Pancreas (tissue), 10 donors: ENCODE data around the gene CUX1. TPM values are rescaled to one million over a fixed set of nuclear protein-coding genes. Genes with fewer than 3 reads are reported as not detected.

Source experiments
- ATAC-seq, 4 donors: fragments of 200-7000 bp; cut with Tn5 transposase; one replicate each; pipeline versions ENCODE4 v1.8.0 to v1.9.1; 2020; ENCODE audit warnings: mild to moderate bottlenecking in 4 of 4, moderate library complexity in 4 of 4
- DNase-seq, 6 donors: peaks; one replicate each; pipeline ENCODE4 v3.0.0-alpha.2; 2020
- FAIRE-seq: peaks from 2 replicates; lab custom pipeline; 2012; peaks lifted over from hg19 to GRCh38; lab: Jason Lieb, UNC
- H3K27ac ChIP-seq, 4 donors: fragments of 200-600 bp; sonication (generic); 1 replicate in 3 of 4; 2 replicates in 1 of 4; pipeline versions ENCODE4 v1.5.0 to v1.8.0; 2020
- H3K27me3 ChIP-seq, 4 donors: fragments of 200-600 bp; one replicate each; pipeline ENCODE4 v1.8.0; 2021
- H3K36me3 ChIP-seq, 3 donors: fragments of 200-600 bp; sonication (generic) in 1 of 3; one replicate each; pipeline versions ENCODE4 v1.5.0 to v1.8.0; 2020 to 2021
- H3K4me1 ChIP-seq, 3 donors: fragments of 200-600 bp; one replicate each; pipeline ENCODE4 v1.8.0; 2021
- H3K4me3 ChIP-seq, 4 donors: fragments of 200-600 bp; sonication (generic) in 2 of 4; one replicate each; pipeline versions ENCODE4 v1.5.0 to v1.8.0; 2020 to 2021
- H3K9me3 ChIP-seq, 4 donors: fragments of 200-600 bp; one replicate each; pipeline ENCODE4 v1.8.0; 2021
- CTCF ChIP-seq, 4 donors: fragments of 200-600 bp; sonication (generic) in 3 of 4; IDR thresholded peaks; one replicate each; pipeline versions ENCODE4 v1.5.0 to v1.8.0; 2021; ENCODE audit warnings: antibody characterized with exemption in 4 of 4
- WGBS, 2 donors: extraction: QIAGEN DNeasy Blood & Tissue Kit; methylation state at CpG; one replicate each; pipeline ENCODE4 v1.1.7; 2013; 5-methylcytosine and 5-hydroxymethylcytosine counted together
- intact Hi-C, 3 donors: fragments of 100-400 bp; cut with DNase I; formaldehyde crosslinking; loops; one replicate each; pipeline versions ENCODE4 v1.11.1 to v1.14.2; 2022
- polyA plus RNA-seq, 2 donors: library from polyadenylated mRNA; stranded (reverse); fragments of 200-250 nt; gene quantifications; one replicate each; pipeline ENCODE4 v1.2.3, GENCODE V29; 2013
- total RNA-seq, 6 donors: library from RNA; stranded (reverse); fragmentation: NEBNext Ultra II Directional in 4 of 6; extraction: Animal tissue kit (Norgen Biotek cat#: 25700) in 4 of 6; gene quantifications; one replicate each; pipeline versions ENCODE4 v1.2.1 to v1.2.4, GENCODE V29; 2021 to 2023
- donor health status: healthy with polysubstance abuse.
- donor health status: DM: no; HTN: no; CAD: no; lungs with moderate emphysema.
- donor health status: DM: no; HTN: no; CAD: no.
- donor health status: control.
- donor health status: control.
- donor health status: Bipolar disorder and iron deficiency.
- donor health status: DM: yes; HTN: yes; CAD: no.
- donor health status: DM: no; HTN: no; CAD: no.
- donor health status: DM: no; HTN: no; CAD: no.
- donor health status: DM: yes; HTN: yes; CAD: no.

Gene CUX1
- total and polyA plus RNA-seq, 8 donors: 18.9 to 61.2 (median 45.1) TPM

- ATAC-seq (peak in 2 of 4 donors; percentile 1 to 4), DNase-seq (peak in 2 of 6 donors; percentile 30 to 61), FAIRE-seq (no peak)
- TF ChIP-seq CTCF (IDR thresholded peaks at IDR 0.05): no peak
- intact Hi-C loops: loop anchor here in 1 of 3 donors (10.0 kb wide), 2 partner anchors 420 to 550 kb away; partner anchors contain the start of gene CUX1
- peaks cover 0 to 6% (median 0%) of the 10 kb centered on the region in 3 donors for H3K4me1 ChIP-seq
- no peak overlapping the region for H3K27ac ChIP-seq
- H3K27me3 ChIP-seq: no peaks in the 10 kb centered on the region
- H3K36me3 ChIP-seq: peaks cover 0 to 6% (median 0%) of the 10 kb centered on the region in 3 donors
- WGBS, 2 donors: 75 to 78% methylated on average over 19 of the region's 19 CpGs
- H3K9me3 ChIP-seq: no peaks in the 10 kb centered on the region
- no peak overlapping the region for H3K4me3 ChIP-seq
Measured at GRCh38 chr7:102234801-102235550, 417.6 kb downstream of the CUX1 start.

- FAIRE-seq: no peak
- intact Hi-C loops: loop anchor here in 1 of 3 donors (10.0 kb wide), 2 partner anchors 421 to 551 kb away; partner anchors contain the start of gene CUX1
- ATAC-seq: no peak
- no peaks in the 10 kb centered on the region for H3K9me3 ChIP-seq
- peaks cover 0 to 6% (median 0%) of the 10 kb centered on the region in 3 donors for H3K4me1 ChIP-seq
- H3K27me3 ChIP-seq: no peaks in the 10 kb centered on the region
- no peak for TF ChIP-seq CTCF (IDR thresholded peaks at IDR 0.05)
- H3K4me3 ChIP-seq: no peak overlapping the region
- WGBS, 2 donors: 90 to 92% methylated on average over 7 of the region's 7 CpGs
- DNase-seq: peak in 1 of 6 donors; percentile 52
- H3K27ac ChIP-seq: no peak overlapping the region
- H3K36me3 ChIP-seq: peaks cover 0 to 9% (median 0%) of the 10 kb centered on the region in 3 donors
Measured at GRCh38 chr7:102236102-102236501, 418.7 kb downstream of the CUX1 start.

- Histone ChIP-seq H3K36me3 (peaks cover 0 to 9% (median 3%) of the 10 kb centered on the region in 3 donors), H3K27ac (no peak overlapping the region), H3K27me3 (no peaks in the 10 kb centered on the region), H3K4me3 (no peak overlapping the region), H3K4me1 (peaks cover 0 to 6% (median 0%) of the 10 kb centered on the region in 3 donors), H3K9me3 (no peaks in the 10 kb centered on the region)
- peak; percentile 55 to 84 (median 66) for TF ChIP-seq CTCF (IDR thresholded peaks at IDR 0.05)
- 36 to 39% methylated on average over 14 of the region's 14 CpGs for WGBS, 2 donors
- ATAC-seq (peak; percentile 36 to 79 (median 62)), FAIRE-seq (no peak), DNase-seq (peak; percentile 29 to 81 (median 66))
- intact Hi-C loops: loop anchor here in 1 of 3 donors (10.0 kb wide), 2 partner anchors 422 to 552 kb away; partner anchors contain the start of gene CUX1
Measured at GRCh38 chr7:102236592-102237287, 419.3 kb downstream of the CUX1 start.

GRCh38 chr7:102239206-102239820 lies 421.9 kb downstream of the CUX1 start:
- no peak for ATAC-seq
- H3K9me3 ChIP-seq: no peaks in the 10 kb centered on the region
- no peak overlapping the region for H3K4me3 ChIP-seq
- WGBS, 2 donors: 95 to 97% methylated on average over 35 of the region's 35 CpGs
- intact Hi-C loops: loop anchor here in 1 of 3 donors (10.0 kb wide), 2 partner anchors 425 to 555 kb away; partner anchors contain the start of gene CUX1
- H3K27me3 ChIP-seq: no peaks in the 10 kb centered on the region
- peaks cover 0 to 9% (median 3%) of the 10 kb centered on the region in 3 donors for H3K36me3 ChIP-seq
- no peak overlapping the region for H3K27ac ChIP-seq
- DNase-seq: no peak
- TF ChIP-seq CTCF (IDR thresholded peaks at IDR 0.05): no peak
- no peaks in the 10 kb centered on the region for H3K4me1 ChIP-seq
- no peak for FAIRE-seq
